Fibroblast of skin of right biceps (primary cell): Measurements from ENCODE around the gene AFAP1.
A peak's percentile ranks its signal among the peaks of the same experiment; 100 is the strongest.

ENCODE experiments used
- DNase-seq: peaks from one replicate; pipeline ENCODE4 v3.0.0-alpha.2; 2013

Gene AFAP1

DNA sequence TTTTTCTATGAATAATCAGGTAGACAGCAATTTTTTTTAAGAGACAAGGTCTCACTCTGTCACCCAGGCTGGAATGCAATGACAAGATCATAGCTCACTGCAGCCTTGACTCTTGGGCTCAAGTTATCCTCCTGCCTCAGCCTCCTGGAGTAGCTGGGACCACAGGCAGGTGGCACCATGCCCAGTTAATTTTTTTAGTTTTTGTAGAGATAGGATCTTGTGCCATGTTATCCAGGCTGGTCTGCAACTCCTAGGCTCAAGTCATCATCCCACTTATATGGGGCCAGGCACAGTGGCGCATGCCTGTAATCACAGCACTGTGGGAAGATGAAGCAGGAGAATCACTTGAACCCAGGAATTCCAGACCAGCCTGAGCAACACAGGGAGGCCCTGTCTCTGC is 26.8 kb downstream of the AFAP1 start:
- peak; percentile 44 for DNase-seq

DNA sequence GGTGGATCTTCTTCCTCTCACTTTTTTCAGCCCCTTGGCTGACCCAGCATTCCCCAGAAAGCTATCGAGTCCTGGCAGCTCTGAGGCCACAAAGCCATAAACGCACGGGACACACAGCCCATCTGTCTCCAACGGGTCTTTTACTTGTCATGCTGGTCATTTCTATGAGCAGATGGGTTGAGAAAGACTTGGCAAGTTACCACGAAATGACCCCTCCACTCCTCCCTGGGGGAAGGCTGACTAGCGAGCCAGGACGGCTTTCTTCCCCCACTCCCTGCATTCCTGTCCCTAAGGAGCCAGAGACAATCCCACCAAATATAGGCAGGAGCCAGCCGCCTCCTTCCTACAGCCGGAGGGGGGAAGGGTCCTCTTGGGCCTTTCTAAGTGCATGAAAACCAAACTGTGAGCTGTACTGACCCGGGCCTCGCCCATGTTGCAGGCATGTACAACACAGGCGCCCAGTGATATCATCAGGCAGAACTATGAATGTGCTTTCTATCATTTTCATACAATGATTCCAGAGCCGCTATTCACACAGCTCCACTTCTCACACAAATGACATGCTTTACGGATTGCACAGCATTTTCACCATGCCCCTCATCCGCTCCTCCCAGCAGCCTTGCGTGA is 28.6 kb downstream of the AFAP1 start:
- DNase-seq = peak; percentile 98

GRCh38 chr4:7910263-7910896 is 29.3 kb downstream of the AFAP1 start:
- peak; percentile 61 for DNase-seq

DNA sequence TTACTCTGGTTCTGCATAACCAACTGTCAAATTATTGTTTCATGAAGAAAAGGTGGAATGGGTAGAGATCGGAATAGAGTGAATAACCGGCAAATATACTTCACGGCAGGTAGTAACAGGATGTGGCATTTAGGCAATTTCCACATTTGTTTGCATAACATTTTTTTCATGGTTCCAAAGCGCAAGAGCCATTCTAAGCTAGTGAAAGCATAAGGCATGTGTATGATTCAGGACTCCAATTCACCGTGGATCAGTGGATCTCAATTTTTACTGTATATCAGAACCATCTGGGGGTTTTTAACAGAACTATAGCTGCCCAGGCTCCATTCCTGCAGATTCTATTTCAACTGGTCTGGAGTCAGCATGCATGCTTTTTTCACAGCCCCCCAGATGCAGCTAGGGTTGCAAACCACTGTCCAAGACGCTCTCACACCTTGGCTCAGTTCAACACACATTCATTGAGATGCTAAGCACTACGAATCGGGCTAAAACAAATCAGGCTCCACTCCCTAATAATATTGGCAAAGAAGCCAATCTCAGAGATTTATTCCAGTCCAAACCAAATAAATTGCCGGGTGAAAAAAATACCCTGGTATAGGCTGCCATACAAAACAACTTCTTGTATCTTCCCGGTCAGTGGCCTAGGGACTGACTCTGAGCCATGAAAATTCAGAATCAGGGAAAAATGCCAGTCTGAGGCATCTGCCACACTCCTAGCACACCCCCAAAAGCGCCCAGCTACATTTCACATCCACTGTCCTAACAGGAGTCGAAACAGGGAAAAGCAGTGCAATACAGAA is 30.0 kb downstream of the AFAP1 start:
- DNase-seq = peak; percentile 40

DNA sequence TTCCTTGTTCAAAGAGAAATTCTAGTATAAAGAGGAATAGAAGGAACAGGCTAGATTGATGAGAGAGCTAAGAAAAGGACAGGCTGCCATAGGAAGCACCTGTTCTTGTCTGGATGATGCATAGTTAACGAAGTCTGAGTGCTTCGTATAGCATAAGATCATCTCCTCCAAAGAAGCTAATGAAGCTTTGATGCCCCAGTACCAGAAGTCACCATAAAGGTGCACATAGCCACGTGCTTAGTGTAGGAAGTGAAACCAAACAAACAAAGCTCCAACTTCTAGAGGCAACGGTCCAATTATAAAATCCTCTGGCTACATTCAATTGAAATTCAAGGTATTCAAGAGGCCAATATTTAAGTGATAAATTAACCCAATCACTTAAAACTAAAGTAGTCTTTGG is 31.0 kb downstream of the AFAP1 start:
- no peak for DNase-seq

DNA sequence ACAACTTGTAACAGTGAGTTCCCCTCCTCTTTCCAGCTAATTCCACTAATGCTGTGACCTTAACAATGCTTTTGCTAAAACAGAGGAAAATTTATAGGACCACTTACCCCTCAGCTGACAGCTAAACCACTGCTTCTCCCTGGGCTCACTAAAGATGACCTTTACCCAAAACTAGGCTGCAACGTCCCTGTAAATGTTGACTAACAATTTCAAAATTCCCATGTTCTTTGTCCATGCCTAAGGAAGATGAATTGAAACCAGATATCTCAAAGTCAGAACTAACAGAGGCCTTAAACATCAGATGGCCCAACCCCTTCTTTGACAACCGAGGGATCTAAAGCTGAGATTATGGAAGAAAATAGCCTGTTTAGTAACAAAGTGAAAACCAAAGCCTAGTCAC is 32.5 kb downstream of the AFAP1 start:
- no peak for DNase-seq

- peak; percentile 65 for DNase-seq
Measured at GRCh38 chr4:7906171-7906701, 33.4 kb downstream of the AFAP1 start.

GRCh38 chr4:7904952-7905915 is 34.4 kb downstream of the AFAP1 start:
- DNase-seq = peak; percentile 96

GRCh38 chr4:7903791-7904516 is 35.7 kb downstream of the AFAP1 start:
- DNase-seq = peak; percentile 94

GRCh38 chr4:7902826-7903225 is 36.8 kb downstream of the AFAP1 start:
- no peak for DNase-seq

DNA sequence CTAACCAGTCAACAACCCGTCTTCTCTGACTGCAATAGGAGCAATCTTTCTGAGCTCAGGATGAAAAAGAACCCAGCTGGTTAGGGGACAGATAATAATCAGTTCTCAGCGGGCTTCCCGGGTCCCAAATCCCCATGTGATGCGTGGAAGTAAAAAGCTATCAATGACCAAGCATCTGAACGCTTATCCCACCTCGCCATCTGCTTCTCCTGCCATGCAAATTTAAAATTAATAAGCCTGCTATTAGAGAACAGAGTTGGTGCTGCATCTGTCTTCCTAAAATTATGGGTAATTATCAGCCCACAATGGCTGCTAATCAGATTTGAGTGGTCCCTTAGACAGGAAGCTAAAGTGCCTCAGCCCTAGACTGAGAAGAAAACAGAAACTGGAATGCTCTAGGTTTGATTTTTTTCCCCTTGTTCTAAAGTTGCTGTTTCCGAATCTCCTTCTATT is 37.5 kb downstream of the AFAP1 start:
- DNase-seq = no peak

DNA sequence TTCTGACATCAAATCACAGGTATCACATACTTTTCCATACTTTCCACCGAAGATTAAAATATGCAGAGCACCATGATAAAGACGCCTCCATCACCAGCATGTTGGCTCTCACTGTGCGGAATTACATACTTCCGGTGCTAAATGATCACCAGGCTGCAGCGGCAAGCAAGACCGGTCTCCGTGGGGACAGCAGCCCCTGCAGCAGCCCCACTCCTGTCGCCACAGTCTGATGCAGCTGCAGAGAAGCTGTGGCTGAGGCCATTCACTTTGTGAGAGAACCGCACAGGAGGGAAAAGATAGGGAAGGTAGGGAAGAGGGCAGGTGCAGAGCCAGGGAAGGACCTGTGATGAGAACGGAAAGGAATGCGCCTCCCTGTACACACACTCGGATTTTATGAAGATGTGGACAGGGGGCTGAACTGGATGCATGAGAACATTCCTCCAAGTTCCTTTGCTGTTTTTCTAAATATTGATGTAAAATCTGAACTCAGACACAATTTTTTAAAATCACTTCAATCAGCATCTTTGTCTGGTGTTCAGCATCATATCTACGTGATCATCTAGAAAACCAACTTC is 38.3 kb downstream of the AFAP1 start:
- DNase-seq = no peak

- DNase-seq = no peak
Measured at GRCh38 chr4:7900334-7900909, 39.2 kb downstream of the AFAP1 start.

GRCh38 chr4:7899184-7899869 is 40.3 kb downstream of the AFAP1 start:
- DNase-seq = no peak

DNA sequence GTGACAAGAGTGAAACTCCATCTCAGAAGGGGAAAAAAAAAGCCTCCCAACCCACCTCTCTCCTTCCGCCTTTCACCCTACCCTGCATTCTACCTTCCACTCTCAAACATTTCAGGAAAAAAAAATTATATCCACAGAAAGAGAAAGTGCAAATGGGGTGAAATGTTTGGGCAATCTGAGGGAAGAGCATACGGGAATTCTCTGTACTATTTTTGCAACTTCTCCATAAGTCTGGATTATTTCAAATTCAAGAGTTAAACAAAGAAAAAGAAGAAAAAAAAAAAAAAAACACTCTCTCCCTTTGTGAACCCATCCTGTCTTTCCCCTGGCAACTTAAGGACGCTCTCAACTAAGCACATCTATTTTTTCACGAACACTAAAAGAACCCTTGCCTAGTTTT is 41.3 kb downstream of the AFAP1 start:
- no peak for DNase-seq

- DNase-seq = peak; percentile 54
Measured at GRCh38 chr4:7897811-7898210, 41.9 kb downstream of the AFAP1 start.

GRCh38 chr4:7894677-7895181 is 44.9 kb downstream of the AFAP1 start:
- no peak for DNase-seq

- DNase-seq = no peak
Measured at GRCh38 chr4:7894098-7894676, 45.5 kb downstream of the AFAP1 start.

- no peak for DNase-seq
Measured at GRCh38 chr4:7893539-7893938, 46.1 kb downstream of the AFAP1 start.
